ENCODE measurements around the gene TFF3.

- no peak for TF ChIP-seq POLR2A (IDR thresholded peaks at IDR 0.05; ENCODE audit: low read depth, low read length)
- no peak for TF ChIP-seq HDAC2 (IDR thresholded peaks at IDR 0.05)
- TF ChIP-seq REST (IDR thresholded peaks at IDR 0.05; ENCODE audit: low read depth, low read length): no peak
- no peak for TF ChIP-seq PAX8 (IDR thresholded peaks at IDR 0.05)
- TF ChIP-seq NBN (IDR thresholded peaks at IDR 0.05): no peak
- no peak for TF ChIP-seq CTCF (IDR thresholded peaks at IDR 0.05 in 2 of 3, conservative IDR thresholded peaks at IDR 0.05 in 1 of 3; ENCODE audit: control insufficient read depth in 2 of 3, extremely low read depth in 1 of 3, insufficient read depth in 1 of 3, low read depth in 3 of 3, low read length in 3 of 3)
- TF ChIP-seq TAF1 (IDR thresholded peaks at IDR 0.05; ENCODE audit: borderline replicate concordance, low read depth, low read length): no peak
- TF ChIP-seq ZBTB33 (IDR thresholded peaks at IDR 0.05): no peak
- no peak for TF ChIP-seq RAD21 (IDR thresholded peaks at IDR 0.05; ENCODE audit: insufficient read depth, low read depth, low read length)
Measured at GRCh38 chr21:42343963-42344510, 28.8 kb upstream of the TFF3 start.

All from GM12878 (cell line).